Bronchial epithelial cell (primary cell): ENCODE results near the gene RBM41. TPM values are rescaled to one million over a fixed set of nuclear protein-coding genes. Genes with fewer than 3 reads are reported as not detected.
A peak's percentile ranks its signal among the peaks of the same experiment; 100 is the strongest.
"Not testable (repeated sequence)": the region's sequence is repeated elsewhere in the genome, so short reads cannot be mapped to it uniquely, and the experiment has no call there.

Experiments
- DNase-seq: peaks from one replicate; pipeline ENCODE4 v3.0.0-alpha.2; 2010; ENCODE audit warnings: low read depth
- FAIRE-seq: peaks from 2 replicates; lab custom pipeline; 2011; peaks lifted over from hg19 to GRCh38; lab: Jason Lieb, UNC
- H3K27me3 ChIP-seq: 2 replicates; pipeline ENCODE4 v1.5.1; 2011; ENCODE audit warnings: low read length; ENCODE audit not compliant: control insufficient read depth, insufficient read depth
- H3K36me3 ChIP-seq: 2 replicates; pipeline ENCODE4 v1.5.1; 2011; ENCODE audit warnings: low read length; ENCODE audit not compliant: control insufficient read depth, insufficient read depth
- H3K4me3 ChIP-seq: 2 replicates; pipeline ENCODE4 v1.5.1; 2011; ENCODE audit warnings: mild to moderate bottlenecking, low read depth, low read length, control low read depth
- total RNA-seq: library from RNA; depleted of rRNA; stranded (reverse); fragments of >200 nt; gene quantifications from 2 replicates; pipeline ENCODE4 v1.2.1, GENCODE V29; 2014
- TF ChIP-seq, protein P1 (sequence below): IDR thresholded peaks from 2 replicates; pipeline ENCODE4 v1.5.1; 2011; ENCODE audit warnings: mild to moderate bottlenecking, moderate library complexity, low read length, control low read depth, inconsistent platforms; ENCODE audit not compliant: insufficient read depth, severe bottlenecking

Gene RBM41
- total RNA-seq, 1 donor from 2014 or later, result 20.0 TPM

DNA sequence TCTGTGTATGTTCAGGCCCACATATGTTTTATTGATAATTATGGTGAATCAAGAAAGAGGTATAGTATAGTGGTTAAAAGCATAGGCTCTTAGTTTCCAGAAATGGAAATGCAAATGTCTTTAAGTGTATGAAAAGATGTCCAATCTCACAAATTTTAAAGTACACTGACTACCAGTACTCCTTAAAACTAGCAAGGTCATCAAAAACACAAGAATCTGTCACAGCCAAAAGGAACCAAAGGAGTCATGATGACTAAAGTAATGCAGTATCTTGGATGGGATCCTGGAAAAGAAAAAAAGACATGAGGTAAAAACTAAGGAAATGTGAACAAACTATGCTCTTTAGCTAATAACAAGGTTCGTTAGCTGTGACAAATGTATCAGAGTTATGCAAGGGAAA, 661 bp upstream of the RBM41 start:
- H3K27me3 ChIP-seq, result no peaks in the 10 kb centered on the region
- no peak for FAIRE-seq
- peak; percentile 1 for DNase-seq
- no peak overlapping the region for H3K4me3 ChIP-seq
- H3K36me3 ChIP-seq, result peaks cover 6% of the 10 kb centered on the region
- TF ChIP-seq, protein P1, sequence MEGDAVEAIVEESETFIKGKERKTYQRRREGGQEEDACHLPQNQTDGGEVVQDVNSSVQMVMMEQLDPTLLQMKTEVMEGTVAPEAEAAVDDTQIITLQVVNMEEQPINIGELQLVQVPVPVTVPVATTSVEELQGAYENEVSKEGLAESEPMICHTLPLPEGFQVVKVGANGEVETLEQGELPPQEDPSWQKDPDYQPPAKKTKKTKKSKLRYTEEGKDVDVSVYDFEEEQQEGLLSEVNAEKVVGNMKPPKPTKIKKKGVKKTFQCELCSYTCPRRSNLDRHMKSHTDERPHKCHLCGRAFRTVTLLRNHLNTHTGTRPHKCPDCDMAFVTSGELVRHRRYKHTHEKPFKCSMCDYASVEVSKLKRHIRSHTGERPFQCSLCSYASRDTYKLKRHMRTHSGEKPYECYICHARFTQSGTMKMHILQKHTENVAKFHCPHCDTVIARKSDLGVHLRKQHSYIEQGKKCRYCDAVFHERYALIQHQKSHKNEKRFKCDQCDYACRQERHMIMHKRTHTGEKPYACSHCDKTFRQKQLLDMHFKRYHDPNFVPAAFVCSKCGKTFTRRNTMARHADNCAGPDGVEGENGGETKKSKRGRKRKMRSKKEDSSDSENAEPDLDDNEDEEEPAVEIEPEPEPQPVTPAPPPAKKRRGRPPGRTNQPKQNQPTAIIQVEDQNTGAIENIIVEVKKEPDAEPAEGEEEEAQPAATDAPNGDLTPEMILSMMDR, result no peak

DNA sequence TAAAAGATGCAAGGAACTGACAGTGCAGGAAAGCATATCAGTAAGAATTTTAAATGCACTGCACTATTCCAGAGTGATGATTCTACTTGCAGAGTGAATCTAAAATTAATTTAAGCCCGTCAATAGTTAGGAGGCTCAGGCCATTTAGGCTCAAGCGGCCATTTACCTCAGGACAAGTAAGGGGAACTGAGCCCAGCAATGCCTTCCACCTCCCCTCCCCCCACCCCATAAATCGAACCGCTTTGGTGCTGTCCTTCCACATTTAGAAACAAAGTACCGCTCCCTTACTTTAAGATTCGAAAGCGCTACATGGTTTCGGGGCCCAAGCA, 665 bp downstream of the RBM41 start:
- DNase-seq (peak; percentile 3), FAIRE-seq (no peak)
- Histone ChIP-seq H3K4me3 (peak overlapping the region; percentile 58), H3K27me3 (no peaks in the 10 kb centered on the region), H3K36me3 (peaks cover 6% of the 10 kb centered on the region)
- TF ChIP-seq, protein P1, result no peak

DNA sequence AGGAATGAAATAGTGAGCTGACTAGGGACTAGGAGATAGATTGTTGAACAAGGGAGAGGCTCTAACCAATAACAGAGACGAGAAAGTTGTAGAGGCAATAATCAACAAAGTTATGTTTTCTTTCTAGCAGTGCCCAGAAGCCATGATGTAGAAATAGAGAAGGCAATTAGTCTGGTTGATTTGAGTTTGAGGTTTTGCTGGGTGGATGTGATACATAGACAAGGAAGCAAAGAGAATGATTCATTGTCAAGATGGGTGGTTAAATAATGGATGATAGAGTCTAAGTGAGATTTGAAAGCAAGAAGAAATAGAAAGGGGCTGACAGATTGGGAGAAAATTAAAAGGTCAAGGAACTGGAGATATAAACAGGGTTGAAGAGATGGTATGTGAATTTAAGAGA, 11.2 kb downstream of the RBM41 start:
- FAIRE-seq, result no peak
- TF ChIP-seq, protein P1, result no peak
- peak; percentile 19 for DNase-seq
- Histone ChIP-seq H3K36me3 (no peaks in the 10 kb centered on the region), H3K4me3 (no peak overlapping the region), H3K27me3 (no peaks in the 10 kb centered on the region)

DNA sequence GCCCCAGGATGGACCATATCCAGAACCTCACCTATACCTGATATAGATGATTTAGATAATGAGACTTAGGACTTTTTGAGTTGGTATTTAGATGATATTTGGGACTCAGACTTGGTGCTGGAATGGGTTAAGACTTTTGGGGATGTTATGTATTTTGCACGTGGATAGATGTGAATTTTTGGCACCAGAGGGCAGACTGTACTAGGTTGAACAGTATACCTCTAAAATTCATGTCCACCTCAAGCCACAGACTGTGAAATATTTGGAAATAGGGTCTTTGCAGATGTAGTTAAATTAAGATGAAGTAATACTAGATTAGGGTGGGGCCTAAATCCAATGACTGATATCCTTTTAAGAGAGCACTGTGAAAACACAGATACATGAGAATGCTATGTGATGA, 15.6 kb downstream of the RBM41 start:
- DNase-seq (peak; percentile 6), FAIRE-seq (no peak)
- Histone ChIP-seq H3K27me3 (no peaks in the 10 kb centered on the region), H3K36me3 (no peaks in the 10 kb centered on the region), H3K4me3 (no peak overlapping the region)
- TF ChIP-seq, protein P1, result peak; percentile 6

DNA sequence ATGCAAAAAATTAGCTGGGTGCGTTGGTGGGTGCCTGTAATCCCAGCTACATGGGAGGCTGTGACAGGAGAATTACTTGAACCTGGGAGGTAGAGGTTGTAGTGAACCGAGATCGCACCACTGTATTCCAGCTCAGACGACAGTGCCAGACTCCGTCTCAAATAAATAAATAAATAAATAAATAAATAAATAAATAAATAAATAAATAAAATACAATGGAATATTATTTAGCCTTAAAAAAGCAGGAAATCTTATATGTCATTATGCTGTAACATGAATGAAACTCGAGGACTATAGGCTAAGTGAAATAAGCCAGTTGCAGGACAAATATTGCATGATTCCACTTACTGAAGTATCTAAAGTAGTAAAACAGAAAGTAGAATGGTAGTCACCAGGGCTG, 42.5 kb downstream of the RBM41 start:
- DNase-seq (no peak), FAIRE-seq (no peak)
- TF ChIP-seq, protein P1, result no peak
- no peak overlapping the region for H3K4me3 ChIP-seq
- H3K36me3 ChIP-seq, result no peaks in the 10 kb centered on the region
- H3K27me3 ChIP-seq, result no peaks in the 10 kb centered on the region

DNA sequence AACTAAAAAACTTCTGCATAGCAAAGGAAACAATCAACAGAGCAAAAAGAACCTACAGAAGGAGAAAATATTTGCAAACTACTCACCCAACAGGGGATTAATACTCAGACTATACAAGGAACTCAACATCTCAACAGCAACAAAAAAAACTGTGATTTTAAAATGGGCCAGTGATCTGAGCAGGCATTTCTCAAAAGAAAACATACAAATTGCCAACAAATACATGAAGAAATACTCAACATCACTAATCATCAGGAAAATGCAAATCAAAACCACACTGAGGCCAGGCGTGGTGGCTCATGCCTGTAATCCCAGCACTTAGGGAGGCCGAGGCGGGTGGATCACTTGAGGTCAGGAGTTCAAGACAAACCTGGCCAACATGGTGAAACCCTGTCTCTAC, 60.9 kb downstream of the RBM41 start:
- DNase-seq, H3K4me3 ChIP-seq, FAIRE-seq, H3K36me3 ChIP-seq, H3K27me3 ChIP-seq: not testable (repeated sequence)
